Stimulated activated CD8-positive, alpha-beta memory T cell treated with anti-CD3 and anti-CD28 coated beads, Interleukin-12 subunit alpha, Interleukin-12 subunit beta, amount 100 ng/mL, for 24 hours (primary cell): ENCODE data around the gene TCF4.

Experiments used
- DNase-seq: peaks from one replicate; pipeline ENCODE4 v3.0.0-alpha.2; 2020; ENCODE audit errors: extremely low read depth

The TCF4 gene

GRCh38 chr18:55321265-55322177 is 266.5 kb downstream of the TCF4 start:
- no peak for DNase-seq

- no peak for DNase-seq
These were observed 267.3 kb downstream of the TCF4 start for GRCh38 chr18:55320424-55321264.

- DNase-seq = no peak
These were observed 268.4 kb downstream of the TCF4 start for GRCh38 chr18:55319459-55320193.

- DNase-seq = no peak
These were observed 269.0 kb downstream of the TCF4 start for GRCh38 chr18:55318951-55319441.

- DNase-seq = no peak
These were observed 270.1 kb downstream of the TCF4 start for GRCh38 chr18:55317864-55318263.

GRCh38 chr18:55317324-55317723 is 270.7 kb downstream of the TCF4 start:
- no peak for DNase-seq

GRCh38 chr18:55316486-55317184 is 271.4 kb downstream of the TCF4 start:
- DNase-seq = no peak

- no peak for DNase-seq
These were observed 273.3 kb downstream of the TCF4 start for GRCh38 chr18:55314615-55315237.

GRCh38 chr18:55314031-55314430 is 274.0 kb downstream of the TCF4 start:
- DNase-seq = no peak

GRCh38 chr18:55310863-55311262 is 277.1 kb downstream of the TCF4 start:
- DNase-seq = no peak

- no peak for DNase-seq
These were observed 277.8 kb downstream of the TCF4 start for GRCh38 chr18:55310044-55310676.

GRCh38 chr18:55309249-55309648 is 278.7 kb downstream of the TCF4 start:
- DNase-seq = no peak

GRCh38 chr18:55307505-55307904 is 280.5 kb downstream of the TCF4 start:
- DNase-seq = no peak

- no peak for DNase-seq
These were observed 281.5 kb downstream of the TCF4 start for GRCh38 chr18:55306359-55307024.

GRCh38 chr18:55302167-55302833 is 285.7 kb downstream of the TCF4 start:
- DNase-seq = no peak

GRCh38 chr18:55301824-55302166 is 286.2 kb downstream of the TCF4 start:
- DNase-seq = no peak

GRCh38 chr18:55300936-55301531 is 287.0 kb downstream of the TCF4 start:
- no peak for DNase-seq

- no peak for DNase-seq
These were observed 287.5 kb downstream of the TCF4 start for GRCh38 chr18:55300421-55300935.

- no peak for DNase-seq
These were observed 291.2 kb downstream of the TCF4 start for GRCh38 chr18:55296778-55297177.
